GM18498 (cell line): ENCODE data around the gene CENPC.
A peak's percentile ranks its signal among the peaks of the same experiment; 100 is the strongest.

Experiments
- ATAC-seq: cut with Tn5 transposase; IDR thresholded peaks from one replicate; pipeline ENCODE4 v1.9.1; 2021; ENCODE audit warnings: mild to moderate bottlenecking, moderate library complexity; ENCODE audit not compliant: unreplicated experiment

CENPC gene, protein sequence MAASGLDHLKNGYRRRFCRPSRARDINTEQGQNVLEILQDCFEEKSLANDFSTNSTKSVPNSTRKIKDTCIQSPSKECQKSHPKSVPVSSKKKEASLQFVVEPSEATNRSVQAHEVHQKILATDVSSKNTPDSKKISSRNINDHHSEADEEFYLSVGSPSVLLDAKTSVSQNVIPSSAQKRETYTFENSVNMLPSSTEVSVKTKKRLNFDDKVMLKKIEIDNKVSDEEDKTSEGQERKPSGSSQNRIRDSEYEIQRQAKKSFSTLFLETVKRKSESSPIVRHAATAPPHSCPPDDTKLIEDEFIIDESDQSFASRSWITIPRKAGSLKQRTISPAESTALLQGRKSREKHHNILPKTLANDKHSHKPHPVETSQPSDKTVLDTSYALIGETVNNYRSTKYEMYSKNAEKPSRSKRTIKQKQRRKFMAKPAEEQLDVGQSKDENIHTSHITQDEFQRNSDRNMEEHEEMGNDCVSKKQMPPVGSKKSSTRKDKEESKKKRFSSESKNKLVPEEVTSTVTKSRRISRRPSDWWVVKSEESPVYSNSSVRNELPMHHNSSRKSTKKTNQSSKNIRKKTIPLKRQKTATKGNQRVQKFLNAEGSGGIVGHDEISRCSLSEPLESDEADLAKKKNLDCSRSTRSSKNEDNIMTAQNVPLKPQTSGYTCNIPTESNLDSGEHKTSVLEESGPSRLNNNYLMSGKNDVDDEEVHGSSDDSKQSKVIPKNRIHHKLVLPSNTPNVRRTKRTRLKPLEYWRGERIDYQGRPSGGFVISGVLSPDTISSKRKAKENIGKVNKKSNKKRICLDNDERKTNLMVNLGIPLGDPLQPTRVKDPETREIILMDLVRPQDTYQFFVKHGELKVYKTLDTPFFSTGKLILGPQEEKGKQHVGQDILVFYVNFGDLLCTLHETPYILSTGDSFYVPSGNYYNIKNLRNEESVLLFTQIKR

DNA sequence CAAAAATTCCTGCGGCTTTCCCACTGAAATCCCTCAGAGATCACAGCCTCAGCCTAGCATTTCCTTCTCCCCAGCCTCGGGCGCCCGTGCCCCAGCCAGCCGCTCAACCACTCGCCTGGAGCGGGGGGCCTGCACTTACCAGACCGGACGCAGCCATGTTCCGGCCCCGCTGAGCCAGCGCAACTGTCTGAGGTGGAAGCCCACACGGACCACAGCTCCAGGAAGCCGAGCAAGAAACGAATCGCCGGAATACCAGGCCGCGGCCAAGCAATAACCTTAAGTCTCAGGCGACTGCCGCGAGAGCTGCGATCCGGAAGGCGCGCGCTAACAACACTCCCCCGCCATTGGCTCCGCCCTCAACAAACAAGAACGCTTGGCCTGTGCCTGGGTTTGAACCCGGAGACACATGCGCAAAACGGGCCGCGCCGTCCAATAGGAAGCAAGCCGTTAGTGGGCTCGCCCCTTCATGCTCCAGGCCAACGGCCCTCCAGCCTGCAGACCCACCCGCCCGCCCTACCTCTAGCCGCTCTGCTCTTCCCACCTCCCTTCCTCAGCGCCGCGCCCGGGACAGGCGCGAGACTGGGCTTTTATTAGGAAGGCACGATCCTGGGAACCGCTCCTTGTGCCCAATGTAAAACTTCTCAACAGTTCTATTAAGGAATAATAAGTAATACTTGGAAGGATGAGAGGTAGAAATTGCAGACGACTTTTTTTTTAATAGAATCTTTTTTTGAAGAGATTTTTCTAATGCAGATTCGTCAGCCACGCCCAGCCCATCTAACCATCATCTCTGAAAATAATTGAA is at the start of gene CENPC:
TSS of gene CENPC (minus strand) at position 305 of the 805 bp plus-strand sequence. CDS start at position 157, 148 bp downstream.
- ATAC-seq, result peak; percentile 96

DNA sequence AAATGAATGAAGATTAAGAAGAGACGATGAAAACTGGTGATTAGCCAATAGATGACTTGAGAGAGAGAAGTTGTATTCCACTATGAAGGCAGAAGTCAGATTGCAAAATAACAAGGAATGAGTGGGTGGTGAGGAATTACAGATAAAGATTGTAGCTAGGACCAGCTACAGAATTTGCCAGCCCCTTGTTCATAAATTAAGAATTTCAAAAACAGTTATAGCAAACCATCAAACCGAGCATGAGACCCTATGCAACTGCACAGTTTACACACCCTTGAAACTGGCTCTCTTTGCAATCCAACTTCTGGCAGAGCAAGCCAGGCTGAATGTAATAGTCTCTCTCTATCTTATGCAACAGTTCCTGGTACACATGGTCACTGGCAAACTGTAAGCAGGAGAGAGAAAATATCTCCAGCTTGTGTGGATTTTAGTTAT is 48.5 kb upstream of the CENPC start:
- ATAC-seq, result no peak

DNA sequence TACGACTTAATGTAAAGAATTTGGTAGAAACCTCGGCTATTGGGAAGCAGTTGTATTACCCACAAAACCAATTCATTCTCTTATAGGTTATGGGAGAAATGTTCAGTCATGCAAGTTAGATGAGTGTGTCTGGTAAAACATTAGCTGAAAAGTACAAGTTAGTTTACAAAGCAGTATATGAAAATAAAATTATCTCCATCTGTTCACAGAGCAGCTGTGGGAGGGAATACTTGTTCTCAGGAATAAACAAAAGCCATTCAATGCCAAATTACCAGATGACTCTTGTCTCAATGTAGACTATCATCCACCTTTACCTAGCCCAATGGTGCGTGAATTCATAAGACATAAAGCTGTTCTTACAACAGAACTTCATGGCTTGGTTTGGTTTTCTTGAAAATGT is 41.9 kb upstream of the CENPC start:
- ATAC-seq, result no peak

DNA sequence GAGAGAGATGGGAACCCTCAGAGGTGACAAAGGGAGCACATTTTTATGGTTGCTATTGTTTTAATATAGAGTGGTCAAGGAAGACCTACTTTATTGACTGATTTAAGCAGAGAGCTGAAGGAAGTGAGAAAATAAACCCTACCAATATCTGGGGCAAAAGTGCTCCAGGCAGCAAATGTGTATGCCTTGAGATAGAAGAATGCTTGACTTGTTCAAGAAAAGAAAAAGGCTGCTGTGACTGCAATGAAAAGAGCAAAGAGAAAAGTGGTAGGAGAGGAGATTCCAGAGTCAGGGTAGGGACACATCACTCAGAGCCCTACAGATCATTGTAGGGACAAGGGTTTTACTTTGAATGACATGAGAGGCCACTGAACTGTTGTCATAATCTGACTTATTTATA is 39.2 kb upstream of the CENPC start:
- ATAC-seq, result no peak

DNA sequence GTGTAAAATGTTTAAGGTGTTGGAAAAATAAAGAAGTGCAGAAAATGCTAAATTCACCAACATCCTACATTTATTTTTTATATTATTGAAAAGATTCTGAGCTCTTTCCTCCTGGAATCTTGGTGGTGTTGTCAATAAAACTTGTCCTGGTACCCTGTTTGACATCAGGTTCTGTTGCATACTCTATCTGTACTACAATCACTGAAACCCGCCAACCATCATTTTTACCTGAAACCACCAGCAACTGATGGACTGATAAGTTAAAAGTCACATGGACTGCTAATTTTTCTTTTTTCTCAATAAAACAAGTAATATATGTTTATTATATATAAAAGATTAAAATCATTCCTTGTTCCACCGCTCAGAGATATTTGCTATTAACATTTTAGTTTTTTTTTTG is 36.6 kb upstream of the CENPC start:
- no peak for ATAC-seq

DNA sequence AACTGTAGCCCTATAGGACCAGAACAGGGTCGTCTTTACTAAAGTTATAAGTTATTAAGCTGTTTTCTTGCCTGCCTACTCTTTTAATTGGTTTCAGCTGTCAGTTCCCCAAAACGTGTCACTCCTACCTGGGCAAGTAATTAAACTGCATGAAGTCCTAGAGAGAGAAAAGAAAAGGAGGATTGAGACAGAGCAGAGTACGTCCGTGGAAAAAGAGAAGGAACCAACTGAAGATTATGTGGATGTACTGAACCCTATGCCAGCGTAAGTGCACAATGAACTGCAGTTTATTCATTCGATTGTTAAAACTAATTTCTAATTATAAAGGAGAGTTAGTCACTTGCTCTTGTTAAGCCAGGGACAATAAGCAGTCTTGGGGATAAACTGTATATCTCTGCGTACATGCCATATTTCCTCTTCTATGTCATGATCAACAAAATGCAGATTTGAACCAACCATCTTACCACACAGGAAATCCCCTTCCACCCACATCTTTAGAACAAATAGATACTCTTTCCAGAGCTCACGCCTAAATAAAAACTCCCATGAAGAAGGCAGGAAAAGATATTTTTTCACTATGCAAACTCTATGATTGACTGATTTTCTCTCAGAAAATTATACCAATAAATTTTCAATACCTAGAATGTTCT is 36.0 kb upstream of the CENPC start:
- peak; percentile 36 for ATAC-seq

DNA sequence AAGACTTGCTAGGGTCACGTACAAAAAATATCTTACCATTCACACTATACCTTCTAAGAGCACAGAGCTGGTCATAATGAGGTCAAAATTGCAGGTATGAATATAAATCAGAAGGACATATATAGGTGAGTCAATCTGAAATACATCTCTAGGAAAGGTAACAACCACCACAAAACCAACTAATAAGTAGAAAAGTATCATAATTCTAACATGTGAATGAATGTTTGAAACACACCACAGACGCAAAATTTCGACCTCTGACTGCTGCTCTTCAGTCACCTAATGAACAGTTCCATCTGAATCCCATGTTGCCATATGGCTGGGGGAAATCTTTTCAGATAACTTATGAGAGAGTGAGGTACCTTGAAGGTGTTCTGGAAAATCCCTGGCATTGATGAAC is 35.3 kb upstream of the CENPC start:
- peak; percentile 29 for ATAC-seq

DNA sequence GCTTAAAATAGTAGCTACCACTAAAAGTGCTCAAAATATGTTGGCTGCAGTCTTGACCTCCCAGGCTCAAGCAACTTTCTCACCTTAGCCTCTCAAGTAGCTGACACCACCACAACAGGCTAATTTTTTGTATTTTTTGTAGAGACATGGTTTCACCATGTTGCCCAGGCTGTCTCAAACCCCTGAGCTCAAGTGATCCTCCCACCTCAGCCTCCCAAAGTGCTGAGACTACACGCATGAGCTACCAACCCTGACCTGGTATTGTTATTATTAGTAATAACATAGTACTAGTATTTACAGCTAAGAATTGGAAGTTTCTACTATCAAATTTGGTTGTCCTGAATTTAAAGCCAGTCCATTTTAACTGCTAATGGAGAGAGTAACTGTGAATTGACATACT is 31.2 kb upstream of the CENPC start:
- ATAC-seq, result peak; percentile 52

DNA sequence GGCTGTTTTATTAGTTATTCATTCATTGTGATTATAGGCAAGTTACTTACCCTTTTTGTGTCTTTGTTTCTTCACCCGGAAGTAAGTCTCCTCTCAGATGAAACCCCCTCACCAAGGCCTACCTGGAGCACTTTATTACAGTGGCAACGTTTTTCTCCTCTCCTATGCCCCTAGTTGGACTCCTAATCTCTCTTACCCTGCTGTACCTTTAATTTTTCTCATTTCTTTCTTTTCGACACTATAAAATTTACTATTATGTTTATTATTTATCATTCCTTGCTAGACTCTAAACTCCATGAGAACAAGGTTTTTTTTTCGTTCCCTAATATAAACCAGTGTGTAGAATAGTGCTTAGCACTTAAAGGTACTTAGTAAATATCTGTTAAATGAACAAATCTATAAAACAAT is 30.8 kb upstream of the CENPC start:
- ATAC-seq, result peak; percentile 1

DNA sequence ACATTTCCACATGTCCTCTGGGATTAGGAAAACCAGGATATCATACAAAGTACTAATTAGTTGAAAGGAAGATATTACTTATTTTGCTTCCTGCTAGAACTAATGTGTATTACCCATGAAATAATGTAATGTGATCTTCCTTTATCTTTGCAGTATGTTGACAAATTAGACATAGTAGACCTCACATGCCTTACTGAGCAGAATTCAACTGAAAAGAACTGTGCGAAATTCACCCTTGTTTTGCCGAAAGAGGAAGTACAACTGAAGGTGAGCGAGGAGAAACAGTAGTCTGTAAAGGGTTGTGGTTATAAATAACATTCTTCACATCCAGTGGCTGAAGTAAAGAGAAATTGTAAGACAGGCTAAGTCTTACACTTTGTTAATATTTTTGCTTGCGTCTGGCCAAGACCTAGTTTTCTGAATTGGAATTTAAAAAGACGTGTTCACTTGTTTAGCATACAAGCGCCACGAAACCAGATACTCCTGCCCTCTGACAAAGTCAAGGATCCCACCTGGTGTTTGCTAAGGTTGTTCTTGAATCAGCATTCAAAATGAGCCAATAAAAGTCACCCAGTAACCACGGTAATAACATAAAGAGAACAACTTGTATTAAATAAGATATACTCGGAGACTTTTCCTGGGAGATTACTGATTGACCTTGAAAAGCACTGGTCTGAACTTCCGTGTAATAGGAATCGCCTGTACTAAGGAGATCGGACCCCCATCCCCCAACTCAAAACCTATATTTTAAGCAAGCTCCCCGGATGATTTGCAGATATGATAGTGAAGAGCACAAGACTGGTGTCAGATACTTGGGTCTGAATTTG is 30.1 kb upstream of the CENPC start:
- peak; percentile 89 for ATAC-seq

DNA sequence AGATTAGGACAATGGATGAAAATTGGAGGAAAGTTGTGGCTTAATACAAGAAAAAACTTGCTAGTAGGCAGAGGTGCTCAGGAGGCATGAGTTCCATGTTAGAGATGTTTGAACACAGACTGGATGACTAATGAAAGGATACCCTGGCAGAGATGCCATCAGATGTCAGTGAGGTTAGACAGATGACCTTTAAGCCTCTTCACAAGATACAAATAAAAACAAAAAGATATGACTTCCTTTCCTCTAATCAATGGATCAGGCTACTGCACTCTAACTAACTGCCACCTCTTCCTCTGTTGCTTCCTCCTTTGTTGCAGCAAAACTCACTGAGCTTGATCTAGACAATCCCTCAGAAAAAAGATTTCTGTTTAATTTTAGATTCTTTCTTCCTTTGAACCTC is 27.9 kb upstream of the CENPC start:
- ATAC-seq, result no peak

DNA sequence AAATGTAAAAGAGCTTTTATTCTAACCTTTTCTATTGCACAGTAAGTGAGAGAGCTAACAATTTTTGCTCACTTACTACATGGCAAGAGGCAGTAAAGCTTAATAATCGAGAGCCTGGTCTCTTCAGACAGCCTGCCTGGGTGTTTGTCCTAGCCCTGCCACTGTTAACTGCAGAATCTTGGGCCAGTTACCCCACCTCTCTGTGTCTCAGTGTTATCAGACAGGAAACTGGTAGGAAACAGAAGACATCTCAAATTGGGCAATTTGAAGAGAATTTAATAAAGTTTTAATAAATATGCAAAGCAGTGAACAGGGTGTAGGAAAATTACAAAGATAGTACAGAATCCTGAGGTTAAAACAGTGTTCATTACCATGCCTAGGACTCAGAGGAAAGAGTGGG is 26.7 kb upstream of the CENPC start:
- no peak for ATAC-seq

DNA sequence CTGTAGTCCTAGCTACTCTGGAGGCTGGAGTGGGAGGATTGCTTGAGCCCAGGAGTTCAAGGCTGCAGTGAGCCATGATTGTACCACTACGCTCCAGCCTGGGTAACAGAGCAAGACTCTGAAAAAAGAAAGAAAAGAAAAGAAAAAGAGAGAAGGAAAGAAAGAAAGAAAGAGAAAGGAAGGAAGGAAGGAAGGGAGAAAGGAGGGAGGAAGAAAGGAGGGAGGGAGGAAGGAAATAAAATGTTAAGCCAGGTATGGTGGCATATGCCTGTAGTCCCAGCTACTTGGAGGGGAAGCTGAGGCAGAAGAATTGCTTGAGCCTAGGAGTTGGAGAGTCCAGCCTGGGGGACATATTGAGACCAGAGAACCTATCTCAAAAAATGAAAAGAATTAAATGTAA is 25.2 kb upstream of the CENPC start:
- ATAC-seq, result no peak

DNA sequence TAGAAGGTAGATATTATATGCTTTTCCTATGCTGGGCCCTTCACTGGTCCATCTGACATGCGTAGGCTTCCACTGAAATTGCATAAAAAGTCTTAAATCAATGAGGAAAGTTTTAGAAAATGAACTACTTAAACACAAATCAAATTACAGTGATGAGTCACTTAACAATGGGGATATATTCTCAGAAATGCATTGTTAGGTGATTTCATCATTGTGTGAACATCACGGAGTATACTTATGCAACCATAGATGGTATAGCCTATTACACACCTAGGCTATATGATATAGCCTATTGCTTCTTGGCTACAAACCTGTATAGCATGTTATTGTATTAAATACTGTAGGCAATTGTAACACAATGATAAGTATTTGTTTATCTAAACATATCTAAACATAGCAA is 23.5 kb upstream of the CENPC start:
- ATAC-seq, result no peak

DNA sequence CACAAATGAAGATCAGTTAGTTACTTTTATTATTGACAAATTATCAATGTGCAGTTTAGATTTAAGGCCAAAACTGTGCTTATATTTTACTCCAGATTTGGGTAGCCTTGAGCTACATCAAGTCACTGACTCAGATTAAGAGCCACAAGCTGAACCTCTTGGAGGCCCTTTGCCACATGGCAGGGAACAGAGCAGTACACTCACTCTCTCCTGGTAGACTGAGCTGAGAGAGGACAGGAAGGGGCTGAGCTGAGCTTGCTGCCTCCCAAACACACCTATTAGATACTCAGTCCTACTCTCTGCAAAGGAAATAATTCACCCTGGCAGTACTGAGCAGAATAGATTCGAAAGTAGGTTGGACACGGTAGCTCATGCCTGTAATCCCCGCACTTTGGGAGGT is 21.0 kb upstream of the CENPC start:
- no peak for ATAC-seq

DNA sequence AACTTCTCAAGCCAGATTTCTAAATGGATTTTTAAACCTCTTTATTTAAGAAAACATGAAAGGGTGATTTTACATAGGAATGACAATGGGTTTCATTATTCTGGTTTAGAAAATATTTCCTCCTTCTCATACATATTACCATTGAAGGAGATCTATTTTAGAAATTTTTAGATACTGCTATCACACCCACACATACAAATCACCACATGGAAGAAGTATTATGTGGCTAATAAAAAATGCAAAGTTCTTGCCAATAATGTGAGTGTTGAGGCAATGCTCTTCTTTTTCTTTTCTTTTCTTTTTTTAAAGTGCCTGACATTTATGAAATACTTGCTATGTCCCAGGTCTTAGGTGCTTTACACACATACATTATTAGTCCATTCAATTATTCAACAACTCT is 20.0 kb upstream of the CENPC start:
- no peak for ATAC-seq

DNA sequence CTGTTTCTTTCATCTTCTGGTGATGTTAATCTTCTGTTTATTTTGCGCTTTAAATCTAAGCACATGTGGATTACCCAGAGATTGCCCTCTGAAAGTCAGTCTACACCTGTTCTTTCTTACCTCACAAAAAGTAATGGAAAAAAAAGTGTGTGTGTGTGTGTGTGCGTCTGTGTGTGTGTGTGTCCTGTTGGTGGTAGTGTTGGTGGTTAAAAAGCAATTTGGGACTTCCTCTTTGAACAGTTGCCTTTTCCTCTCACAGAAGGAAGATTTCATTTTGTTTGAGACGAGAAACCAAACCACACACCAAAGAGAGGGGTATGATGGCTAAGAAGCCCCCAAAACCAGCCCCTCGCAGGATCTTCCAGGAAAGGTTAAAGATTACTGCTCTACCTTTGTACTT is 13.2 kb upstream of the CENPC start, which contains the start of gene STAP1:
TSS of gene STAP1 (plus strand) at position 235 of the 400 bp plus-strand sequence. CDS start at position 318, 83 bp downstream.
- ATAC-seq, result peak; percentile 73

DNA sequence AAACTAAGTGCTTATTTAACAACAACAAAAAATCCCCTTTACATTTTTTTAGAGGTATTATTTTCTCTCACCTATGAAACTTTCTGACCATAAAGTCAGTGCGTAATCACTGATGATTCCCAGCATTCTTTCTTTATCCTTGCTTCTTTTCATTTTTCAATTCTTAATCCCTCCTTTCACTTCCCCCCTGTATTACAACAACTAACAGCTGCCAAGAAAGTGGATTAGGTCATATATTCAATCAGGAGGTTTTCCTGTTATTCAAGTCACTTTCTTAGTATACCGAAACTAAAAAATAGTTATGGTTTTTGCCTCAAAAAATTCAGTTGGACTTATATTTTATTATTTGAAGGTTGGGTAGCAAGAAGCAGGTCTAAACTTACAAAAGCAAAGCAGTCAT is 11.1 kb upstream of the CENPC start:
- no peak for ATAC-seq

DNA sequence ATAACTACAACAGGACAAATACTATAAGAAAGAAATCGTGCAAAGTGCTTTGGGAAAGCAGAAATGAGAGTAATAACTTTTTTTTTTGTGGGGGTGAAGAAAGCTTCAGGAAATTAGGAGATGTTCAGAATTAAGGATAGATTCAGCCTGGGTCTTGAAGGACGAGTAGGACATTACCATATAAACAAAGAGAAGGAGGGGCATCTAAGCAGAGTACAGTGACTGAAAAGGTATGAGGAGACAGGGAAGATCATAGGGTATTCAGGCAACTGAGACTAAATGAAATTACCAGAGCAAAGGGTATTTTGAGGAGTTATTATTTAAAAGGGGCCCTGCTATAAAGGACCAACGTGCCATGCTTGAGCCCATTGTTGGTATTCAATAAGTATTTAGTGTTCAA is 10.1 kb upstream of the CENPC start:
- no peak for ATAC-seq

DNA sequence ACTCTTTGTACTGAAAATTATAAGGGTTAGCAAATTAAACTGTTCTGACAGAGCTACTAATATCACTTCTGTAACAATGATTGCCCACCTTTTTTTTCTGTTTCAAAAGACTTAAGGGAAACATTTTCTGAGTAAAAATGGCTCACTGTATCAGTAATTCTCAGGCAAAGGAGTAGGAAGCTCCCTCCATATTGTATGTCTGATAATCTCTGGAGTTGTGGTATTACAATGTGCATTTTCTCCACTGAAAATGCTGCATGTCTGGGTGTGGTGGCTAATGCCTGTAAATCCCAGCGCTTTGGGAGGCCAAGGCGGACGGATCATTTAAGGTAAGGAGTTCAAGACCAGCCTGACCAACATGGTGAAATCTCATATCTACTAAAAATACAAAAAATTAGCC is 8.8 kb upstream of the CENPC start:
- no peak for ATAC-seq
